Astrocyte (in vitro differentiated cells and primary cell): ENCODE measurements around the gene POLR2E. TPM values are rescaled to one million over a fixed set of nuclear protein-coding genes. Genes with fewer than 3 reads are reported as not detected.
A peak's percentile ranks its signal among the peaks of the same experiment; 100 is the strongest.

Source experiments
- DNase-seq: peaks from one replicate; pipeline ENCODE4 v3.0.0-alpha.2; 2010; ENCODE audit warnings: low read depth
- FAIRE-seq: peaks from 2 replicates; lab custom pipeline; 2011; peaks lifted over from hg19 to GRCh38; lab: Jason Lieb, UNC
- H2AFZ ChIP-seq: 2 replicates; pipeline ENCODE4 v1.6.0; 2012; ENCODE audit warnings: low read depth, low read length, inconsistent platforms
- H3K27ac ChIP-seq: 2 replicates; pipeline ENCODE4 v1.5.1; 2011; ENCODE audit warnings: low read depth, low read length, inconsistent platforms
- H3K27me3 ChIP-seq: 2 replicates; pipeline ENCODE4 v1.6.0; 2011; ENCODE audit warnings: low read length, inconsistent platforms; ENCODE audit not compliant: insufficient read depth
- H3K36me3 ChIP-seq: 2 replicates; pipeline ENCODE4 v1.5.1; 2011; ENCODE audit warnings: low read length, inconsistent platforms; ENCODE audit not compliant: insufficient read depth
- H3K4me1 ChIP-seq: 2 replicates; pipeline ENCODE4 v1.5.1; 2011; ENCODE audit warnings: low read length, inconsistent platforms; ENCODE audit not compliant: insufficient read depth
- H3K4me2 ChIP-seq: 2 replicates; pipeline ENCODE4 v1.6.0; 2012; ENCODE audit warnings: low read length, inconsistent platforms
- H3K4me3 ChIP-seq: 2 replicates; pipeline ENCODE4 v1.5.1; 2011; ENCODE audit warnings: low read depth, mild to moderate bottlenecking, low read length, inconsistent platforms; ENCODE audit not compliant: insufficient read depth
- H3K79me2 ChIP-seq: 2 replicates; pipeline ENCODE4 v1.6.0; 2012; ENCODE audit warnings: mild to moderate bottlenecking, low read length, inconsistent platforms; ENCODE audit not compliant: insufficient read depth
- H3K9ac ChIP-seq: 2 replicates; pipeline ENCODE4 v1.6.0; 2012; ENCODE audit warnings: mild to moderate bottlenecking, low read length, inconsistent platforms
- H3K9me3 ChIP-seq: 2 replicates; pipeline ENCODE4 v1.5.1; 2012; ENCODE audit warnings: low read depth, mild to moderate bottlenecking, low read length, inconsistent platforms; ENCODE audit not compliant: insufficient read depth
- H4K20me1 ChIP-seq: 2 replicates; pipeline ENCODE4 v1.6.0; 2012; ENCODE audit warnings: low read length, inconsistent platforms; ENCODE audit not compliant: insufficient read depth
- H3K27ac Mint-ChIP-seq: one replicate; pipeline ENCODE4 v1.8.0; 2021; ENCODE audit warnings: mild to moderate bottlenecking, mixed read lengths; ENCODE audit not compliant: unreplicated experiment
- H3K27me3 Mint-ChIP-seq: one replicate; pipeline ENCODE4 v1.8.0; 2021; ENCODE audit warnings: low read depth, mixed read lengths; ENCODE audit not compliant: unreplicated experiment
- H3K36me3 Mint-ChIP-seq: one replicate; pipeline ENCODE4 v1.8.0; 2021; ENCODE audit warnings: low read depth, mixed read lengths; ENCODE audit not compliant: unreplicated experiment
- H3K4me1 Mint-ChIP-seq: one replicate; pipeline ENCODE4 v1.8.0; 2021; ENCODE audit warnings: low read depth, mixed read lengths; ENCODE audit not compliant: unreplicated experiment
- H3K4me3 Mint-ChIP-seq: one replicate; pipeline ENCODE4 v1.8.0; 2021; ENCODE audit warnings: mild to moderate bottlenecking, moderate library complexity, mixed read lengths; ENCODE audit not compliant: unreplicated experiment
- H3K9me3 Mint-ChIP-seq: one replicate; pipeline ENCODE4 v1.8.0; 2021; ENCODE audit warnings: mild to moderate bottlenecking, mixed read lengths; ENCODE audit not compliant: unreplicated experiment
- CTCF ChIP-seq: IDR thresholded peaks from 2 replicates; pipeline ENCODE4 v1.5.1; 2011; ENCODE audit warnings: low read depth, mild to moderate bottlenecking, inconsistent platforms, low read length, moderate library complexity; ENCODE audit not compliant: insufficient read depth
- EZH2 ChIP-seq: IDR thresholded peaks from 2 replicates; pipeline ENCODE4 v1.6.1; 2012; ENCODE audit warnings: mild to moderate bottlenecking, low read length, inconsistent platforms; ENCODE audit not compliant: insufficient read depth
- total RNA-seq: library from RNA; stranded (reverse); gene quantifications from 2 replicates; pipeline ENCODE4 v1.2.1, GENCODE V29; 2021

Gene POLR2E
- total RNA-seq, 1 donor from 2014 or later, result 207 TPM

DNA sequence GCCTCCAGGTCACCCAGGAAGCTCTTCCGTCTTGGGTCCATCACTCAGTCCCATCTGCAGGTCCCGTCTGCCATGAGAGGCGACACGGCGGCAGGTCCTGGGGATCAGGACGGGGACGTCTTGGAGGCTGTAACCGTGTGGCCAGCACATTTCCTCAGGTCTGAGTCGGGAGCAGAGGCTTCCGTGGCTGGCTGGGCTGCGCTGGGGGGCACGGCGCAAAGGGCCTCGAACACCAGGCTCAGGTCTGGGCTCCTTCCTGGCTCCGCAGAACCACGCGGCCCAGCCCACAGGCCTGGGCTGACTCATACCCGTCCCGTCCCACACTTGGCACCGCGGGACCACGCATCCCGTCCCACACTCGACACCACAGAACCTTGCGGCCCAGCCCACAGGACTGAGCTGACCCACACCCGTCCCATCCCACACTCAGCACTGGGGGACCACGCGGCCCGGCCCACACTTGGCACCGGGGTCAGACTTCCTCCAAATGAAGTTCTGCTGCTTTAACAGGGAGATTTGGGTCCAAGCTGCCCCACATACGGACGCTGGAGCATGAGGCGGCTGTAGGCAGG, 48.7 kb upstream of the POLR2E start:
- Histone ChIP-seq H3K27me3 (no peaks in the 10 kb centered on the region), H3K27ac (no peak overlapping the region), H4K20me1 (peaks cover 21% of the 10 kb centered on the region), H3K4me3 (no peak overlapping the region), H3K9ac (no peak overlapping the region), H3K9me3 (no peaks in the 10 kb centered on the region), H2AFZ (no peak overlapping the region), H3K36me3 (peaks cover 3% of the 10 kb centered on the region), H3K4me2 (no peak overlapping the region), H3K4me1 (no peaks in the 10 kb centered on the region), H3K79me2 (no peaks in the 10 kb centered on the region)
- Mint-ChIP-seq H3K27ac (no peak overlapping the region), H3K4me3 (no peak overlapping the region), H3K36me3 (peaks cover 27% of the 10 kb centered on the region), H3K27me3 (no peaks in the 10 kb centered on the region), H3K4me1 (no peaks in the 10 kb centered on the region), H3K9me3 (no peaks in the 10 kb centered on the region)
- DNase-seq, result no peak
- TF ChIP-seq CTCF, result no peak
- no peak for TF ChIP-seq EZH2
- no peak for FAIRE-seq

- no peak for DNase-seq
Measured at GRCh38 chr19:1141944-1142343, 46.8 kb upstream of the POLR2E start.

More at GRCh38 chr19:1141944-1142343, 46.8 kb upstream of the POLR2E start:
- Histone ChIP-seq H4K20me1 (peaks cover 29% of the 10 kb centered on the region), H3K4me1 (no peaks in the 10 kb centered on the region), H3K9me3 (no peaks in the 10 kb centered on the region), H3K79me2 (no peaks in the 10 kb centered on the region), H2AFZ (no peak overlapping the region), H3K27me3 (no peaks in the 10 kb centered on the region), H3K4me2 (no peak overlapping the region), H3K4me3 (no peak overlapping the region), H3K9ac (no peak overlapping the region), H3K27ac (no peak overlapping the region), H3K36me3 (peaks cover 3% of the 10 kb centered on the region)
- peak; percentile 89 for FAIRE-seq
- Mint-ChIP-seq H3K27me3 (no peaks in the 10 kb centered on the region), H3K4me1 (no peaks in the 10 kb centered on the region), H3K36me3 (peaks cover 28% of the 10 kb centered on the region), H3K27ac (no peak overlapping the region), H3K4me3 (no peak overlapping the region), H3K9me3 (no peaks in the 10 kb centered on the region)
- TF ChIP-seq EZH2, result no peak
- TF ChIP-seq CTCF, result no peak
